C4-2B (cell line): ENCODE measurements around the gene ZNF747.

Experiments
- H3K27ac ChIP-seq: fragments of 450-650 bp; 2 replicates; pipeline ENCODE4 v1.5.1; 2017
- CTCF ChIP-seq: fragments of 450-650 bp; conservative IDR thresholded peaks from 2 replicates; pipeline ENCODE4 v1.5.1; 2017; ENCODE audit warnings: mild to moderate bottlenecking
- ZFX ChIP-seq: fragments of 450-650 bp; IDR thresholded peaks from 2 replicates; pipeline ENCODE4 v1.6.1; 2017

Gene ZNF747

GRCh38 chr16:30521873-30522641, 12.6 kb downstream of the ZNF747 start:
- no peak for TF ChIP-seq CTCF
- TF ChIP-seq ZFX = no peak
- H3K27ac ChIP-seq = no peak overlapping the region

GRCh38 chr16:30521476-30521872, 13.2 kb downstream of the ZNF747 start:
- H3K27ac ChIP-seq = no peak overlapping the region
- no peak for TF ChIP-seq CTCF
- no peak for TF ChIP-seq ZFX

GRCh38 chr16:30519120-30520049, 15.3 kb downstream of the ZNF747 start:
- TF ChIP-seq ZFX = no peak
- TF ChIP-seq CTCF = no peak
- H3K27ac ChIP-seq = no peak overlapping the region

GRCh38 chr16:30518552-30518951, 16.1 kb downstream of the ZNF747 start:
- no peak overlapping the region for H3K27ac ChIP-seq
- no peak for TF ChIP-seq ZFX
- no peak for TF ChIP-seq CTCF

GRCh38 chr16:30515275-30515674, 19.4 kb downstream of the ZNF747 start:
- H3K27ac ChIP-seq = no peak overlapping the region
- no peak for TF ChIP-seq CTCF
- TF ChIP-seq ZFX = no peak

GRCh38 chr16:30511509-30511908, 23.1 kb downstream of the ZNF747 start:
- TF ChIP-seq CTCF (no peak), ZFX (no peak)
- H3K27ac ChIP-seq = no peak overlapping the region

GRCh38 chr16:30510376-30510938, 24.2 kb downstream of the ZNF747 start:
- no peak for TF ChIP-seq CTCF
- TF ChIP-seq ZFX = no peak
- H3K27ac ChIP-seq = no peak overlapping the region
